OCI-LY7 (cell line): ENCODE data around the gene PPEF2.

Experiments used
- EZH2phosphoT487 ChIP-seq: fragments of 200-600 bp; sonication (generic); IDR thresholded peaks from 2 replicates; pipeline ENCODE4 v1.6.1; 2018; ENCODE audit warnings: low read depth, borderline replicate concordance, mild to moderate bottlenecking, mixed run types, antibody characterized with exemption, low read length, moderate library complexity, mixed read lengths
- TF ChIP-seq, protein P1 (sequence below): fragments of 200-600 bp; sonication (generic); conservative IDR thresholded peaks from 2 replicates; pipeline ENCODE4 v1.5.1; 2014; ENCODE audit warnings: mild to moderate bottlenecking, antibody characterized with exemption, low read length, moderate library complexity, mixed read lengths

DNA sequence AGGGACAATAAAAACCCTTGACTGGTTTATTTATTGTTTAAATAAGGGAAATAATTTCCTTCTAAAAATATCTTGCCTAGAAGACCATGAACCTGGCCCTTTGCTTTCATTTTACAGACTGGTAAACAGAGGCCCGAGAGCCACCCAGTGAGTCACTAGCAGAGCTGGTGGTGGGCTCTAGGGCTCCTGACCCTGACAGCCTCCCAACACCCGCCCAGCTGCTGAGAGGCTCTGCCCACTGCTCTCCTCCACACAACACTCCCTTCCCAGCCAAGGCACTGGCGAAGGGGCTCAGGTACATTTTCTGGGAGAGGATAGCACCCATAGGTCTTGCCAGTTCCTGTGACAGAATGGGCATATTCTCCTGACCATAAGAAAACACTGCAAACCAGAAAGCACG, 18.1 kb upstream of the PPEF2 start:
- TF ChIP-seq, protein P1, sequence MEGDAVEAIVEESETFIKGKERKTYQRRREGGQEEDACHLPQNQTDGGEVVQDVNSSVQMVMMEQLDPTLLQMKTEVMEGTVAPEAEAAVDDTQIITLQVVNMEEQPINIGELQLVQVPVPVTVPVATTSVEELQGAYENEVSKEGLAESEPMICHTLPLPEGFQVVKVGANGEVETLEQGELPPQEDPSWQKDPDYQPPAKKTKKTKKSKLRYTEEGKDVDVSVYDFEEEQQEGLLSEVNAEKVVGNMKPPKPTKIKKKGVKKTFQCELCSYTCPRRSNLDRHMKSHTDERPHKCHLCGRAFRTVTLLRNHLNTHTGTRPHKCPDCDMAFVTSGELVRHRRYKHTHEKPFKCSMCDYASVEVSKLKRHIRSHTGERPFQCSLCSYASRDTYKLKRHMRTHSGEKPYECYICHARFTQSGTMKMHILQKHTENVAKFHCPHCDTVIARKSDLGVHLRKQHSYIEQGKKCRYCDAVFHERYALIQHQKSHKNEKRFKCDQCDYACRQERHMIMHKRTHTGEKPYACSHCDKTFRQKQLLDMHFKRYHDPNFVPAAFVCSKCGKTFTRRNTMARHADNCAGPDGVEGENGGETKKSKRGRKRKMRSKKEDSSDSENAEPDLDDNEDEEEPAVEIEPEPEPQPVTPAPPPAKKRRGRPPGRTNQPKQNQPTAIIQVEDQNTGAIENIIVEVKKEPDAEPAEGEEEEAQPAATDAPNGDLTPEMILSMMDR = no peak
- TF ChIP-seq EZH2phosphoT487 = no peak
